HG02852 (cell line): ENCODE measurements around the gene APRT.

Experiments used
- ATAC-seq: cut with Tn5 transposase; IDR thresholded peaks from one replicate; pipeline ENCODE4 v1.9.1; 2021; ENCODE audit warnings: mild to moderate bottlenecking, moderate library complexity; ENCODE audit not compliant: unreplicated experiment

The APRT gene

GRCh38 chr16:88809068-88809675 is 2.6 kb downstream of the APRT start:
- ATAC-seq: no peak

DNA sequence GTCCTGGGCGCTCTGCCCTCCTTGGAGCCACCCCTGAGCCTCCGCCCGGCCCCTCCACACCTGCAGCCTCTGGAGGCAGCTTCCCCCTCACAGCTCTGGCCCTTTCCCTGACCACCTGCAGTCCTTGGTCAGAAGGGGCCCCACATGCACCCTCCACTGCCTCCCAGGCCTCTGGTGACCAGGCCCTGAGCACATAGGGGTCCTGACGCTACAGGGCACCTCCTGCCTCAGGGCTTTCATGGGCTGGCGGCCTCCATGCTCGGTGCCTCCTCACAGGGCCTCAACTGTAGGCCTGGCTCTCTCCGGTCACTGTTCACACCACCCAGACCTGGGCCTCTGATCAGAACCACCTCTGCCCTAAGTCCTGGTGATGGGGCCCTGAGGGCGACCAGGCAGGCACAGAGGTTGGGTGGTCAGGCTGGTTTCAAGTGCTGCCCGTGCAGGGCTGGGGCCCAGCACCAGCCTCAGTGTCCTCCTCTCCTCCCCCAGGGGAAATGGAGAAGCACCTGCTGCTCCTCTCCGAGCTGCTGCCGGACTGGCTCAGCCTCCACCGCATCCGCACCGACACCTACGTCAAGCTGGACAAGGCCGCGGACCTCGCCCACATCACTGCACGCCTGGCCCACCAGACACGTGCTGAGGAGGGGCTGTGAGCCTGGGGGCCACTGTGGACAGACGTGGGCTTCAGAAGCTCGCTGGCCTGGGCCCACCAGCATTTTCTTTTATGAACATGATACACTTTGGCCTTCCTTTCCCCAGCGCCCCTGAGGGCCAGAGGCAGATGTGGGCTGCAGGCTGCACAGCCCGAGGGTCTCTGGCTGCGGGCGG is 3.9 kb downstream of the APRT start:
- no peak for ATAC-seq

GRCh38 chr16:88807142-88807625 is 4.5 kb downstream of the APRT start:
- ATAC-seq: no peak

- no peak for ATAC-seq
These were observed 5.1 kb downstream of the APRT start for GRCh38 chr16:88806491-88807111.

- no peak for ATAC-seq
These were observed 5.8 kb downstream of the APRT start for GRCh38 chr16:88805887-88806393.

DNA sequence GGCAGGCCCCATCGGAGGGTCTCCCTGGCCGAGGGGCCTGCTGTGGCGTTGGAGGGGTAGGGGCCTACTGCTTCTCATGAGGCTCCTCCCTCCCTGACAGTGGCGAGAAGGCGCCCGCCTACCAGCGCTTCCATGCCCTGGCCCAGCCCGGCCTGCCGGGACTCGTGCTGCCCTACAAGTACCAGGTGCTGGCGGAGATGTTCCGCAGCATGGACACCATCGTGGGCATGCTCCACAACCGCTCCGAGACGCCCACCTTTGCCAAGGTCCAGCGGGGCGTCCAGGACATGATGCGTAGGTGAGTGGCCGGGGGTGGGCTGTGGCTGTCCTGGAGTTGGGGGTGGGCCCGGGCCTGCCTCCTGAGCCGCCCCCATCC is 6.4 kb downstream of the APRT start:
- ATAC-seq: no peak

DNA sequence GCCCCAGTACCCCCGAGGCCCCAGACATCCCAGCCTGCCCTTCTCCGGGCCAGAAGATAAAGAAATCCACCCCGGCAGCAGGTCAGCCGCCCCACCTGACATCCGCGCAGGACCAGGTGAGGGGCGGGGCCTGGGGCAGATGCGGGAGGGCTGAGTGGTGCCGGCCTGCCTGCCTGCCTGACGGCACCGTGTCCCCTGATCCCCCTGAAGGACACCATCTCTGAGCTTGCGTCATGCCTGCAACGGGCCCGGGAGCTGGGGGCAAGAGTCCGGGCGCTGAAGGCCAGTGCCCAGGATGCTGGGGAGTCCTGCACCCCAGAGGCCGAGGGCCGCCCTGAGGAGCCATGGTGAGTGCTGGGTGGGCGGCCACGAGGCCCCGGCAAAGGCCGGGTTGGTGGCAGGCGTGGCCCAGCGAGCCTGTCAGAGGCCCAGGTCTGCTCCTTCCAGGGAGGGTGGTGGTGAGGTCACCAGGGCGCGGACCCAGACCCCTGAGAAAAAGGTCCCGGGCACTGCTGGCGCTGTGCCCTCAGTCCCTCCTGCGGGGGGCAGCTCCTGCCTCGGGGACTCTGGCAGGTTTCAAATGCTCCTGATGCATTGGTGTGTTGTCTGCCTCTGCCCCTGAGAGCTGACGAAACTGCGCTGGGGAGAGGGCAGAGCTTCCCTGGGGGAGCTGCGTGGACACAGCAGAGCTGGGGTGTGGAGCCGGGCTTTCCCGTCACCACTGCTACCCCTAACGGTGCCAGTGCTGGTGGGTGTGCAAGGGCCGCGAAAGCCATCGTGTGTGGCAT is 7.0 kb downstream of the APRT start:
- no peak for ATAC-seq

DNA sequence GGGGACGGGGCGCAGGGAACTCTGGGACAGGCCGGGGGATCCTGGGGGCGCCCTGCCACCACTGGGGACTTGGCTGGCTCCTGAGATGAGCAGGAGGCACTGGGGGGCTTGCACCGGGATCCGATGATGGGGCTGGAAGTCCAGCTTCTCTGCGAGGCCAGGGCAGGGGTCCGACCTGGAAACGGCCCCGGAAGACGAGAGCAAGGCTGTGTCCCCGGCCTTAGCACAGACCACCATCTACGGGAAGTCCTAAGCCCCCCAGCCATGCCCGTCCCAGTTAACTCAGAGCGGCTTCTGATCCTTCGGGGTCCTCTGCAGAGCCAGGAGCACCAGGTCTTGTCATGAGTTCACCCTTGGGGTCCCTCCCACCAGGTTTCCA is 7.6 kb downstream of the APRT start:
- no peak for ATAC-seq

DNA sequence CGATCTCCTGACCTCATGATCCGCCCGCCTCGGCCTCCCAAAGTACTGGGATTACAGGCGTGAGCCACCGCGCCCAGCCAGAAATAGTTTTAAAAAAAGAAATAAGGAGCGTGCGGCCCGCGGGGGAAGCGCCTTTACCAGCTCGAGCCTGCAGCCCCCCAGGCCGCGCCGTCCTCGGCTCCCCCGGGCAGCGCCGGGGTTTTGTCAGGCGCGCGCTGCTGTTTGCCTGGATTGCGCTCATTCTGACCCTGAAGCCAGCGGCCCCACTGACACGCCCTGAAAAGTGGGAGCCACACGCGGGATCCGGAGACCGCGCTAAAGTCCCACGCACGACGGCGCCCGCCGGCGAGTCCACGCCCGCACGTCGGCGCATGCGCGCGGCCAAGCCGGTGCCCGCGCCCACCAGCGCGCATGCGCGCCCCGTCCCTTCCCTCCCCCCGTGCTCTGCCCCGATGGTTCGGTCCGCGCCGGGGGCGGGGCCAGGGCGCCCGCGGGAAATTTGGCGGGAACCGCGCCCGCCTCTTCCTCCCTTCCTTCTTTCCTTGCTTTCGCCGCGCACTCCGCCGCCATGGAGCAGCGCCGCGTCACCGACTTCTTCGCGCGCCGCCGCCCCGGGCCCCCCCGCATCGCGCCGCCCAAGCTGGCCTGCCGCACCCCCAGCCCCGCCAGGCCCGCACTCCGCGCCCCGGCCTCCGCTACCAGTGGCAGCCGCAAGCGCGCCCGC is 8.3 kb downstream of the APRT start, which contains the start of gene CDT1:
Gene CDT1, plus strand, starts transcription at position 526 of the 724 bp plus-strand sequence. Its CDS starts 43 bp downstream, at position 569.
- ATAC-seq: no peak

GRCh38 chr16:88800277-88800592 is 11.5 kb downstream of the APRT start:
- no peak for ATAC-seq

GRCh38 chr16:88799569-88800276 is 12.0 kb downstream of the APRT start:
- ATAC-seq: no peak

- no peak for ATAC-seq
These were observed 12.8 kb downstream of the APRT start for GRCh38 chr16:88798772-88799455.

DNA sequence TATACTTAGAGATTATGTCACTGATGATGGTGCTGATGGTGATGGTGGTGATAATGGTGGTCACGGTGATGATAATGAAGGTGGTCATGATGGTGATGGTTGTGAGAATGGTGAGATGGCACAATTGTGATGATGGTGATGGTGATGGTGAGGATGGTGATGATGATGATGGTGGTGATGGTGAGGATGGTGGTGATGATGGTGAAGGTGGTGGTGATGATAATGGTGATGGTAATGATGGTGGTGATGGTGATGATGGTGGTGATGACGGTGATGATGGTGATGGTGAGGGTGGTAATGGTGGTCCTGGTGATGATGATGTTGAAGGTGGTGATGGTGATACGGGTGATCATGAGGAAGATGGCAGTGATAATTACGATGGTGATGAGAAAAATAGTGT is 13.7 kb downstream of the APRT start:
- ATAC-seq: no peak

DNA sequence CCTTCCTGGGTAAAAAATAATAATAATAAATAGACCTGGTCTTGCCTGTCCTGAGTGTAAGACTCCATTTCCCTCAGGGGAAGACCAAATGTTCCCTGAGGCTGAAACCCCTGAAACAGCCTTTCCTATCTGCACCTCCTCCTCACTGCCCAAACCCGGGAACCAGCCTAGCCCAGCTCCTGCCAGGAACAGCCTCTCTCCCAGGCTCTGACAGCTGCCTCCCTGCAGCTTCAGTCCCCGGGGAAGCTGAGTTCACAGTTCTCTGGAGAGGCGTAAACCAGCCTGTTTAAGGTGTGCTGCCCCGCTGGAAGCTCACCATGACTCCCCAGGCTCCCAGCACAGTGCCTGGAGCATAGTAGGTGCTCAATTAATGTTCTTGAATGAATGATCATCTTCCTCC is 15.4 kb downstream of the APRT start:
- ATAC-seq: no peak

- no peak for ATAC-seq
These were observed 18.3 kb downstream of the APRT start for GRCh38 chr16:88793251-88793954.

DNA sequence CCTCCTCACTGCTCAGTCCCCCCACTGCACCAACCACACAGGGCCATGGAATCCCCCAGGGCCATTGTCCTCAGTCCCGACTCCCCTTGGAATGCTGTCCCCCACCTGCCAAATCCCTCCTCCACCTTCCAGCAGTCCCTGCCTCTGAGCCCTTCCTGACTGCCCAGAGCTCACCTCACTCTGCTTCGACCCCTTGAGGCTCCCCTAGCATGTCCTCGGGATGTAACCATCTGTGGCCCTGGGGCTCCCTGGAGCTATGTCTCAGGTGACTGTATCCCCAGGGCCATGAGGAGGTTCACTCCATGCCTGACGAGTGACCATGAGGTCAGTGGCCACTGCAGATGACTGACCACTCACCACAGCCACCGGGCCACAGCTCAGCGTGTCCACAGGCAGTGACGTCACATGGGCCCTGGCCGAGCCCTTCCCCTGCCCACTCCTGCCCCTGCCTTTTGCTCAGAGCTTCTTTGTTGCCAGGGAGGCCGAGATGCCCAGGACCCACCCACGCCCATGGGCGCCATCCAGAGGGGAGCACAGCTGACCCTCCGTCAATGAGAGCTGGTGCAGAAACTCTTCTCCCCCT is 19.0 kb downstream of the APRT start:
- no peak for ATAC-seq

GRCh38 chr16:88792078-88792550 is 19.6 kb downstream of the APRT start:
- ATAC-seq: no peak
